ENCODE measurements around the gene RPN2.

DNA sequence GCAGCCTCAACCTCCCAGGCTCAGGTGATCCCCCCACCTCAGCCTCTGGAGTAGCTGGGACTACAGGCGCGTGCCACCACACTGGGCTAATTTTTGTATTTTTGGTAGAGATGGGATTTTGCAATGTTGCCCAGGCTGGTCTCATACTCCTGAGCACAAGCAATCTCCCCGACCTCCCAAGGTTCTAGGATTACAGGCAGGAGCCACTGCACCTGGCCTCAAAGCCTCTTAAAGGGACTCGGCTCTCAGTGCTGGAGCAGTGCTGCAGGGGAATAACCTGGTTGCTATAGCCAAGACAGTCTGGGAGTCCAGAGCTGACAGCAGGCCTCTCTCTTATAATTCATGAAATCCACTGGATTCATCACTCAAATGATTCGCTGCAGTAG is 65.4 kb downstream of the RPN2 start:
- TF ChIP-seq POLR2A (IDR thresholded peaks at IDR 0.05; ENCODE audit: low read length) (no peak), GATA1 (IDR thresholded peaks at IDR 0.05; ENCODE audit: low read depth, low read length) (no peak)

All from erythroblast (primary cell).